ENCODE measurements around the gene TBX5. TPM values are rescaled to one million over a fixed set of nuclear protein-coding genes. Genes with fewer than 3 reads are reported as not detected.

TBX5 gene
- total RNA-seq, 1 donor from 2014 or later, result not detected

GRCh38 chr12:114319422-114319821, 86.5 kb downstream of the TBX5 start:
- DNase-seq (ENCODE audit: low read depth), result no peak

- no peak for DNase-seq (ENCODE audit: low read depth)
Observed at GRCh38 chr12:114318984-114319383, 87.0 kb downstream of the TBX5 start.

- no peak for DNase-seq (ENCODE audit: low read depth)
Observed at GRCh38 chr12:114316076-114316475, 89.9 kb downstream of the TBX5 start.

GRCh38 chr12:114314974-114315720, 90.8 kb downstream of the TBX5 start:
- DNase-seq (ENCODE audit: low read depth), result no peak

- DNase-seq (ENCODE audit: low read depth), result no peak
Observed at GRCh38 chr12:114314403-114314802, 91.5 kb downstream of the TBX5 start.

GRCh38 chr12:114313910-114314309, 92.0 kb downstream of the TBX5 start:
- DNase-seq (ENCODE audit: low read depth), result no peak

- no peak for DNase-seq (ENCODE audit: low read depth)
Observed at GRCh38 chr12:114311974-114312373, 94.0 kb downstream of the TBX5 start.

- DNase-seq (ENCODE audit: low read depth), result no peak
Observed at GRCh38 chr12:114306646-114307045, 99.3 kb downstream of the TBX5 start.

- DNase-seq (ENCODE audit: low read depth), result no peak
Observed at GRCh38 chr12:114305446-114305845, 100.5 kb downstream of the TBX5 start.

Data from renal cortical epithelial cell (primary cell).